HCT116 (cell line): Measurements from ENCODE around the gene TTYH2. TPM values are rescaled to one million over a fixed set of nuclear protein-coding genes. Genes with fewer than 3 reads are reported as not detected.

Source experiments
- ATAC-seq: fragments of 200-7000 bp; cut with Tn5 transposase; 2 replicates; pipeline ENCODE4 v1.9.1; 2020; ENCODE audit warnings: mild to moderate bottlenecking, moderate library complexity
- BruUV-seq: library from RNA; stranded (reverse); fragments of 400-500 nt; replicated peaks from 2 replicates; lab custom pipeline; 2021; lab: Mats Ljungman, UMichigan
- CTCF ChIA-PET: fragments of 300-600 bp; sonication (Branson Sonifier 250); formaldehyde crosslinking; loops from one replicate; lab custom pipeline; 2021; ENCODE audit warnings: antibody characterized with exemption; lab: Charles Lee
- POLR2A ChIA-PET: fragments of 300-600, 350-600 bp; sonication (Branson Sonifier 250); formaldehyde crosslinking; loops from one replicate; lab custom pipeline; 2021; ENCODE audit warnings: antibody characterized with exemption; lab: Charles Lee
- RAD21 ChIA-PET, 2 experiments: fragments of 300-600 bp; sonication (Branson Sonifier 250); formaldehyde crosslinking; loops; one replicate each; lab custom pipeline; 2023; ENCODE audit warnings: low total read pairs in 2 of 2; ENCODE audit not compliant: uncharacterized antibody in 2 of 2, unreplicated experiment in 2 of 2, low non-redundant PET in 1 of 2; lab: Charles Lee
- DNase-seq: peaks from one replicate; pipeline ENCODE4 v3.0.0-alpha.2; 2010; ENCODE audit warnings: low read depth, low spot score
- H2AFZ ChIP-seq: fragments of 200-600 bp; shearing (Covaris generic), sonication (generic); 2 replicates; pipeline ENCODE4 v1.6.1; 2017; ENCODE audit warnings: low read depth, mixed run types, mixed read lengths, antibody characterized with exemption, low read length; ENCODE audit not compliant: poor library complexity, severe bottlenecking
- H3K27ac ChIP-seq: 2 replicates; pipeline ENCODE4 v1.5.1; 2012; ENCODE audit warnings: low read depth, low read length
- H3K27me3 ChIP-seq: fragments of 200-600 bp; sonication (generic); 2 replicates; pipeline ENCODE4 v1.6.1; 2016; ENCODE audit warnings: mixed run types, low read length, mixed read lengths; ENCODE audit not compliant: insufficient read depth
- H3K36me3 ChIP-seq, 2 experiments: fragments of 200-500 bp in 1 of 2; fragments of 200-600 bp in 1 of 2; sonication (Bioruptor generic) in 1 of 2; sonication (generic) in 1 of 2; 2 replicates each; pipeline versions ENCODE4 v1.5.1 to v1.6.1; 2014 to 2016; ENCODE audit warnings: low read length in 2 of 2, inconsistent platforms in 1 of 2, mixed read lengths in 1 of 2, mixed run types in 1 of 2; ENCODE audit not compliant: insufficient read depth in 2 of 2, control insufficient read depth in 1 of 2
- H3K4me1 ChIP-seq, 2 experiments: fragments of 200-600 bp in 1 of 2; sonication (generic) in 1 of 2; 2 replicates each; pipeline versions ENCODE4 v1.5.1 to v1.6.1; 2012 to 2017; ENCODE audit warnings: low read length in 2 of 2, inconsistent platforms in 1 of 2, mild to moderate bottlenecking in 1 of 2, mixed read lengths in 1 of 2, mixed run types in 1 of 2, moderate library complexity in 1 of 2; ENCODE audit not compliant: insufficient read depth in 2 of 2, control insufficient read depth in 1 of 2
- H3K4me2 ChIP-seq: fragments of 200-600 bp; sonication (generic); 2 replicates; pipeline ENCODE4 v1.6.1; 2017; ENCODE audit warnings: mixed run types, low read length, mixed read lengths
- H3K4me3 ChIP-seq, 2 experiments: fragments of 200-600 bp in 1 of 2; sonication (generic) in 1 of 2; replicated peaks in 1 of 2; 2 replicates each; pipeline ENCODE4 v1.5.1; 2011 to 2016; ENCODE audit warnings: low read length in 2 of 2, control low read depth in 1 of 2, low read depth in 1 of 2, mild to moderate bottlenecking in 1 of 2, mixed read lengths in 1 of 2, mixed run types in 1 of 2
- H3K79me2 ChIP-seq: fragments of 200-600 bp; sonication (generic); 2 replicates; pipeline ENCODE4 v1.6.1; 2017; ENCODE audit warnings: mild to moderate bottlenecking, mixed run types, low read length, moderate library complexity, mixed read lengths; ENCODE audit not compliant: insufficient read depth
- H3K9ac ChIP-seq: fragments of 200-600 bp; sonication (generic); 2 replicates; pipeline ENCODE4 v1.6.1; 2016; ENCODE audit warnings: low read length, mixed read lengths
- H3K9me2 ChIP-seq: fragments of 200-600 bp; sonication (generic), shearing (Covaris generic); 2 replicates; pipeline ENCODE4 v1.6.1; 2017; ENCODE audit warnings: mixed run types, mild to moderate bottlenecking, moderate library complexity; ENCODE audit not compliant: insufficient read depth
- H3K9me3 ChIP-seq, 2 experiments: fragments of 200-500 bp in 1 of 2; fragments of 200-600 bp in 1 of 2; sonication (Bioruptor generic) in 1 of 2; sonication (generic) in 1 of 2; 2 replicates each; pipeline ENCODE4 v1.6.1; 2014 to 2017; ENCODE audit warnings: low read length in 2 of 2, mixed read lengths in 2 of 2, inconsistent platforms in 1 of 2, low read depth in 1 of 2, mild to moderate bottlenecking in 1 of 2, mixed run types in 1 of 2, moderate library complexity in 1 of 2; ENCODE audit not compliant: control insufficient read depth in 1 of 2, insufficient read depth in 1 of 2
- H4K20me1 ChIP-seq: fragments of 200-600 bp; sonication (generic), shearing (Covaris generic); 2 replicates; pipeline ENCODE4 v1.6.1; 2017; ENCODE audit warnings: mixed run types, mild to moderate bottlenecking, moderate library complexity; ENCODE audit not compliant: insufficient read depth
- ATF3 ChIP-seq: IDR thresholded peaks from 2 replicates; pipeline ENCODE4 v1.6.1; 2012
- CEBPB ChIP-seq: IDR thresholded peaks from 2 replicates; pipeline ENCODE4 v1.6.1; 2012; ENCODE audit warnings: low read depth
- CTCF ChIP-seq, 3 experiments: fragments of 200-600 bp in 1 of 3; sonication (generic) in 1 of 3; IDR thresholded peaks in 2 of 3; conservative IDR thresholded peaks in 1 of 3; 2 replicates each; pipeline ENCODE4 v1.5.1; 2012 to 2017; ENCODE audit warnings: low read depth in 2 of 3, low read length in 2 of 3, antibody characterized with exemption in 1 of 3, borderline replicate concordance in 1 of 3, control low read depth in 1 of 3, mild to moderate bottlenecking in 1 of 3, mixed read lengths in 1 of 3, mixed run types in 1 of 3, moderate library complexity in 1 of 3; ENCODE audit not compliant: insufficient read depth in 1 of 3
- EGR1 ChIP-seq: IDR thresholded peaks from 2 replicates; pipeline ENCODE4 v1.6.1; 2012; ENCODE audit warnings: low read depth
- ELF1 ChIP-seq: IDR thresholded peaks from 2 replicates; pipeline ENCODE4 v1.6.1; 2012; ENCODE audit warnings: low read depth, borderline replicate concordance
- EZH2 ChIP-seq: fragments of 200-600 bp; sonication (generic); IDR thresholded peaks from 2 replicates; pipeline ENCODE4 v1.6.1; 2017; ENCODE audit warnings: antibody characterized with exemption, mixed run types
- EZH2phosphoT487 ChIP-seq: fragments of 200-600 bp; IDR thresholded peaks from 2 replicates; pipeline ENCODE4 v1.6.1; 2018; ENCODE audit warnings: antibody characterized with exemption, borderline replicate concordance
- JUND ChIP-seq: IDR thresholded peaks from 2 replicates; pipeline ENCODE4 v1.6.1; 2012
- POLR2A ChIP-seq: IDR thresholded peaks from 2 replicates; pipeline ENCODE4 v1.7.0; 2011; ENCODE audit warnings: borderline replicate concordance; ENCODE audit not compliant: insufficient read depth, insufficient read length; ENCODE audit errors: extremely low read depth
- POLR2AphosphoS5 ChIP-seq: IDR thresholded peaks from 2 replicates; pipeline ENCODE4 v1.6.1; 2011; ENCODE audit warnings: mild to moderate bottlenecking, low read depth, low read length, moderate library complexity
- RAD21 ChIP-seq: IDR thresholded peaks from 2 replicates; pipeline ENCODE4 v1.6.1; 2012; ENCODE audit warnings: low read depth, mild to moderate bottlenecking
- SRF ChIP-seq: IDR thresholded peaks from 2 replicates; pipeline ENCODE4 v1.6.1; 2012; ENCODE audit warnings: low read depth
- TCF7L2 ChIP-seq: IDR thresholded peaks from 2 replicates; pipeline ENCODE4 v1.7.0; 2011; ENCODE audit warnings: borderline replicate concordance, inconsistent platforms; ENCODE audit not compliant: insufficient read depth, insufficient read length; ENCODE audit errors: extremely low read depth
- ZFX ChIP-seq: fragments of 450-650 bp; IDR thresholded peaks from 2 replicates; pipeline ENCODE4 v1.6.1; 2017
- ZNF274 ChIP-seq: fragments of 200-500 bp; sonication (Bioruptor generic); IDR thresholded peaks from 2 replicates; pipeline ENCODE4 v1.6.1; 2014; ENCODE audit warnings: mild to moderate bottlenecking, low read depth, low read length, inconsistent platforms
- intact Hi-C: fragments of 100-400 bp; cut with micrococcal nuclease; formaldehyde crosslinking; loops from 2 replicates; pipeline ENCODE4 v1.10.0; 2022
- total RNA-seq: library from RNA; stranded (reverse); gene quantifications from one replicate; pipeline ENCODE4 v1.2.1, GENCODE V29; 2021; ENCODE audit not compliant: unreplicated experiment

The TTYH2 gene
- total RNA-seq, 1 experiment from 2014 or later, result 10.8 TPM

- ChIA-PET RAD21 (no interaction called here), POLR2A (no interaction called here), CTCF (no interaction called here)
- Histone ChIP-seq H3K27ac (no peak overlapping the region), H3K9me2 (no peaks in the 10 kb centered on the region), H3K4me1 (no peaks in the 10 kb centered on the region), H3K36me3 (no peaks in the 10 kb centered on the region; a peak in 2 of 4 replicates), H3K79me2 (no peaks in the 10 kb centered on the region), H3K4me3 (no peak overlapping the region), H3K27me3 (no peaks in the 10 kb centered on the region), H3K4me2 (no peak overlapping the region), H2AFZ (no peak overlapping the region), H3K9me3 (no peaks in the 10 kb centered on the region), H4K20me1 (no peaks in the 10 kb centered on the region), H3K9ac (no peak overlapping the region)
- no peak for TF ChIP-seq EGR1
- TF ChIP-seq ATF3, result no peak
- TF ChIP-seq EZH2, result no peak
- intact Hi-C loops, result no loop called here
- no peak for DNase-seq
- no peak for ATAC-seq
- BruUV-seq, result no TSS peak
These were observed 37.7 kb downstream of the TTYH2 start for GRCh38 chr17:74251051-74251450.

- Histone ChIP-seq H3K27ac (no peak overlapping the region), H3K79me2 (no peaks in the 10 kb centered on the region), H4K20me1 (no peaks in the 10 kb centered on the region), H3K9me2 (no peaks in the 10 kb centered on the region), H3K4me2 (no peak overlapping the region)
- CTCF ChIA-PET, result no interaction called here
- no peak for ATAC-seq
- TF ChIP-seq TCF7L2 (no peak), POLR2A (no peak), ZFX (no peak), CTCF (IDR thresholded peaks at IDR 0.05 in 2 of 3, conservative IDR thresholded peaks at IDR 0.05 in 1 of 3; ENCODE audit: borderline replicate concordance in 1 of 3, insufficient read depth in 1 of 3, low read depth in 2 of 3, low read length in 2 of 3) (no peak), CEBPB (no peak), JUND (no peak), RAD21 (no peak), EZH2 (no peak), SRF (no peak), ZNF274 (no peak), ATF3 (no peak), EZH2phosphoT487 (no peak), ELF1 (no peak), POLR2AphosphoS5 (no peak)
- TF ChIP-seq, all 23 proteins: peak for 0
- DNase-seq, result no peak
- no peak overlapping the region for H3K4me3 ChIP-seq
- no peak overlapping the region for H2AFZ ChIP-seq
- H3K36me3 ChIP-seq, result no peaks in the 10 kb centered on the region; a peak in 2 of 4 replicates
- H3K4me1 ChIP-seq, result no peaks in the 10 kb centered on the region
- no peak overlapping the region for H3K9ac ChIP-seq
- intact Hi-C loops, result no loop called here
- H3K27me3 ChIP-seq, result no peaks in the 10 kb centered on the region
- BruUV-seq, result no TSS peak
- H3K9me3 ChIP-seq, result no peaks in the 10 kb centered on the region
- ChIA-PET POLR2A (no interaction called here), RAD21 (no interaction called here)
These were observed 38.2 kb downstream of the TTYH2 start for GRCh38 chr17:74251569-74251968.
